Right kidney (tissue), 1 donor: ENCODE data around the gene OR2D2.
"Not testable (repeated sequence)": the region's sequence is repeated elsewhere in the genome, so short reads cannot be mapped to it uniquely, and the experiment has no call there.

ENCODE experiments used
- DNase-seq: peaks from one replicate; pipeline ENCODE4 v3.0.0-alpha.2; 2016

The OR2D2 gene

GRCh38 chr11:6882751-6883150, 9.5 kb downstream of the OR2D2 start:
- no peak for DNase-seq

DNA sequence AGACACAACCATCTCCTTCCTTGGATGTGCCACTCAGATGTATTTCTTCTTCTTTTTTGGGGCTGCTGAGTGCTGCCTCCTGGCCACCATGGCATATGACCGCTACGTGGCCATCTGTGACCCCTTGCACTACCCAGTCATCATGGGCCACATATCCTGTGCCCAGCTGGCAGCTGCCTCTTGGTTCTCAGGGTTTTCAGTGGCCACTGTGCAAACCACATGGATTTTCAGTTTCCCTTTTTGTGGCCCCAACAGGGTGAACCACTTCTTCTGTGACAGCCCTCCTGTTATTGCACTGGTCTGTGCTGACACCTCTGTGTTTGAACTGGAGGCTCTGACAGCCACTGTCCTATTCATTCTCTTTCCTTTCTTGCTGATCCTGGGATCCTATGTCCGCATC, 15.4 kb downstream of the OR2D2 start:
- DNase-seq: no peak

DNA sequence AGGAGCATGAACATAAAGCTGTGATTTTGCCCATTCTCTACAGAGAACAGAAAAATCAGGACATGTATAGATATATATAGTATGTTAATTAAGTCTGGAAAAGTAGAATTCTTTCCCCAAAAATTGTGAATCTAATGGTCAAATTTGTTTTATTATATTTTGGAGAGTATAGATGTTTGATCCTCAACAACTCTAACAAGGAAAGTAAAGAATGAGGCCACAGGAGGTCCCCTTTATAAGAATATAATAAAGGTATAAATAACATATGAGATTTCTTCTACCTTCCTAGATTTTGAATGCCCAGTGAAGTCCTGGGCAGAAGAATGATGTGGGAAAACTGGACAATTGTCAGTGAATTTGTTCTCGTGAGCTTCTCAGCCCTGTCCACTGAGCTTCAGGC, 16.0 kb downstream of the OR2D2 start, which contains the start of gene OR10A4:
Gene OR10A4, plus strand, starts transcription at position 301 of the 400 bp plus-strand sequence. Its CDS starts 23 bp downstream, at position 324.
- no peak for DNase-seq

DNA sequence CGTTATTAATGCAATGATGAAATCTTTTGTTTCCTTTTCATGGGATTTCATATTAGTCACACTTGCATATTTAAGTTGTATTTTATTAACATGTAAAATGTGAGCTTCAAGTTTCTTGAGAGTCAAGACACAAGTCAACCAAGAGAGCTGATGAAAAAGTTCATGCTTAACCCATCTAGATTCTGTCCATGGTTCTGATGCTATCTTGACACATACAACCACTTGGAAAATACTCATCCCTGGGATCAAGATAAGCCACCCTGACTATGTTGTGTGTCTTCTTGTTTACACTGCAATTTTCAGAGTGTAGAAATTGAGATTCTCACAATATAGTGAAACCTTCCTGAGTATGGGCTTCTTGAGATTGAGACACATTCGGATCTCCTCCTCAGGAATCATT, 16.5 kb downstream of the OR2D2 start:
- DNase-seq: no peak

DNA sequence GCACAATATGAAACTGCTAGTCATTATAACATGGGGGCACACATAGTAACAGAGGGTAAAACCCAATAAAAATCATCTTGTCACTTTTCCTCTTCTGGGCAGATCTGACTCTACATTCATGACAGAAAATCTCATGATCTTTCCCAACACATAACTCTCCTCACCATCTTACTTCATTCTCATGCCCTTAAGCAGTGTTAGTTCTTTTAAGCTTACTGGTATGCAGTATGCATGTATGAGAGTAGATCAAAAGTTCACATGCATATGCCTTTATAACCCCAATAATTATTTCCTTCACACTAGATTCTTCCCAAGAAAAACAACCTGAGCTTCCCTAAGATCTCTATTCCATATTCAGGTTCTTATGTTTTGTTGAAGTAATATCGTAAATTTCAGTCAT, 21.0 kb downstream of the OR2D2 start:
- DNase-seq: no peak

DNA sequence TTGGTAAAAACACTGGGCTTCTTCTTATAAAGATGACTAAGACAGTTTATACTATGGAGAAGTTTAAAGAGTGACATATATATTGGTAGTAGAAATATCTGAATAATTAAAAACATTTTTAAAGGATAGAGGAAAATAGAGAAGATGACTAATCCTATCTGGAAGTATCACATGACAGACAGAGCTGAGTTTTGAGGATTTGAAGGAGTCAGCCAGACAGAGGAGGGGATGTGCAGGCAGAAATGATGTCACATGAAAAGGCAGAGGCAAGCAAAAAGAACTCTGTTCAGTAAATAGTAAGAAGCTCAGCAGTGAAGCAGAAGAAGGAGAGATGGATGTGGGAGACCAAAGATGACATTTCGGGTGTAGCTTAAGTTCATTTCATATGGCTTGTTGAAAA, 27.9 kb downstream of the OR2D2 start:
- no peak for DNase-seq

- DNase-seq: no peak
These were observed 29.3 kb downstream of the OR2D2 start, which contains the start of gene OR10A2 for GRCh38 chr11:6862961-6863360. Gene OR10A2, plus strand, starts transcription at chr11:6863057. Its CDS starts 6,698 bp downstream, at chr11:6869755.

DNA sequence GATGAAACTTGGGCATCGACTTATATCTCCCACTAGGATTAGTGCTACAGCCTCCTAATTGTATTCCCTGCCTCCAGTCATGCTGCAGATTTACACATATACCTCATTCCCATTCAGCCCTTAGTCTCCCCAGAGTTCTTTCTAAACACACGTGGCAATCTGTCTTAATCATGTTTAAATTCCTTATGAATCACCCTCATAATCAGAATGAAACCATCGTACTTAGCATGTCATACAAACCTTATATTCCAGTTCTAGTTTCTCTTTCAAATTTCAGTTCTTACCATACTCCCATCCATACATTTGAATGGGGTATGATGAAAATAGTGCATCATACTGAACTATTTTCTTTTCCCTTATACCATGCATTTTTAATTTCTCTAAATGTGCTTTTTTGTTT, 35.4 kb downstream of the OR2D2 start:
- DNase-seq: no peak

GRCh38 chr11:6855971-6856541, 36.2 kb downstream of the OR2D2 start:
- no peak for DNase-seq

GRCh38 chr11:6854801-6855200, 37.5 kb downstream of the OR2D2 start:
- DNase-seq: not testable (repeated sequence)

DNA sequence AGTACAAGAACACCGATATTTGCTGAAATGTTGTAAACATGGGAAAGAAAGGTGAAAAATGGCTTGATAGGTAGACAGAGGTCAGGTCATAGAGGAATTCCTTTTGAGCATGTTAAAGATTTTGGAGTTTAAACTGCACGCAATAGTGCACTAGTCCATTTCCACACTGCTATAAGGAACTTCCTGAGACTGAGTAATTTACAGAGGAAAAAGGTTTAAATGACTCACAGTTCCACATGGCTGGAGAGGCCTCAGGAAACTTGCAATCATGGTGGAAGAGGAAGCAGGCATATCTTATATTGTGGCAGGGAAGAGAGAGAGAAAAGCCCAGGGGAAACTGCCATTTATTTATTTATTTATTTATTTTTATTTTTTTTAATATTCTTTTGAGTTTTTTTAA, 41.8 kb downstream of the OR2D2 start:
- DNase-seq: no peak

DNA sequence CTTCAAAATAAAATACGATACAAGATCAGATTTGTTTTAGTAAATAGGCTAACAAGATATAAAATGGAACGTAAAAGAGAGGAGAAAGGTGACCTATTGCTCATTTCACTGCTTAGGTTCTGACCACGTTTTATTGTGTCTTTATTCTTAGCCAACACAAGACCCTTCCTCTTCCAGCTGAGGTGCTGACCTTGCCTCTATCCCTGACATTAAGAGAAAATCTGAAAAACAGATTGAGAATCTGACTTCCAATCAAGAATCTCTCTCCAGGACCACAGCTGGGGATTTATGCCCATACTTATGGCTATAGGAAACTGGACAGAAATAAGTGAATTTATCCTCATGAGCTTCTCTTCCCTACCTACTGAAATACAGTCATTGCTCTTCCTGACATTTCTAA, 46.9 kb downstream of the OR2D2 start, which contains the start of gene OR10A5:
Gene OR10A5, plus strand, starts transcription at position 301 of the 400 bp plus-strand sequence. Its CDS starts 0 bp downstream, at position 301.
- no peak for DNase-seq

DNA sequence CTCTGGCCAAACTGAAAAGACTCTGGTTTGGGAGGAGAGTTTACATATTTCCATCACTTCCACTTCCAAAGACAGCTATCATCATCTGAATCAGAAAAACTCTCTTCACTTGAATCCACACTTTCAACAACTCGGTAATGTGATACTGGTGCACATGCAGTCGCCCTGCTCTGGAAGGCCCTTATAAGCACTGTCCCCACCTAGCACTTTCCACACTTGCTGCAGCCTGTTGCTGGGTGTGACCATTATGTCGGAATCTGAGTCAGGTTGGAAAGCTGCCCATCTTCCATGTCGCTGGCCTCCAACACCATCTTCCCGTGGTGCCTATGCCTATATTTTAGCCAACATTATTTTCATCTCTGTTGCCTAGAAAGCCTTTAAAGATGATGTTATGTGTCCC, 47.9 kb downstream of the OR2D2 start:
- DNase-seq: no peak

- DNase-seq: no peak
These were observed 48.6 kb downstream of the OR2D2 start for GRCh38 chr11:6843670-6844069.

DNA sequence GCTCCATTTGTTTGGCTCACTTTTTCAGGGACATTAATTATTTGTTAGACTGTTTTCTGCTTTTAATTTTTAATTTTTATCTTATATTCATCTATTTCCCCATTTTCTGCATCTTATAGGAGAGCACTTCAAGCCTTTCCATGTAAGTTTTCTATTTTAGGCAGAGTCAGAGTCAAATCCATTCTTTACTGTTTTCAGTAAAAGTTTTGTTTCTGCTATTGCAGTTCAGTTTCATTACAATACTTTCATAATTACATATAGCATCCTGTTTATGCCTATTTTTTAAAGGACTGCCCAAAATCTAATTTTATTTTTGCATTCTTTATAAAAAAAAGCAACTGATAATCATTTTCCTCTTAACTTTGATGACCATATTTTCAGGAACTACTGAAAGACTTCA, 50.6 kb downstream of the OR2D2 start:
- DNase-seq: no peak
